GM20000 (cell line): Measurements from ENCODE around the gene ASB11.
A peak's percentile ranks its signal among the peaks of the same experiment; 100 is the strongest.

Experiments used
- DNase-seq: peaks from one replicate; pipeline ENCODE4 v3.0.0; 2012; ENCODE audit warnings: low spot score
- TF ChIP-seq, protein P1 (sequence below): IDR thresholded peaks from 2 replicates; pipeline ENCODE4 v1.5.1; 2012; ENCODE audit warnings: mild to moderate bottlenecking, control low read depth; ENCODE audit errors: extremely low read depth, missing control alignments

ASB11 gene

DNA sequence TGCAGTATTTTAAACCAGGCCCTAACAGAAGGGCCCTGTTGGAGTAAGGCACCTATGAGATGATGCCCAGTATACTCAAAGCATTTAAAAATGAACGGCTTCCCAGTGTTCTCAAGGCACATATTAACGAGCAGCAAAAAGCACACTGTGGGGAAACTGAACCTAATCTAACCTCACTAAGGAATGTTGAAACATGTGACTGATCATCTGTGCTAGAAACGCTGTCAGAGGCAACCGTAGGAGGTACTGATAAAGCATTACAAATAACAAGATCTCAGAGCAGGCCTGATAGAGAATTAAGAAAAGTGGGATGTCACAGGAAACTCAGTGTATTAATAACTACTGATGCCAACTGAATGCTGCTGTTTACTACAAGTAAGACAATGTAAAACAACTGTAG lies 69.5 kb downstream of the ASB11 start:
- no peak for DNase-seq
- TF ChIP-seq, protein P1, sequence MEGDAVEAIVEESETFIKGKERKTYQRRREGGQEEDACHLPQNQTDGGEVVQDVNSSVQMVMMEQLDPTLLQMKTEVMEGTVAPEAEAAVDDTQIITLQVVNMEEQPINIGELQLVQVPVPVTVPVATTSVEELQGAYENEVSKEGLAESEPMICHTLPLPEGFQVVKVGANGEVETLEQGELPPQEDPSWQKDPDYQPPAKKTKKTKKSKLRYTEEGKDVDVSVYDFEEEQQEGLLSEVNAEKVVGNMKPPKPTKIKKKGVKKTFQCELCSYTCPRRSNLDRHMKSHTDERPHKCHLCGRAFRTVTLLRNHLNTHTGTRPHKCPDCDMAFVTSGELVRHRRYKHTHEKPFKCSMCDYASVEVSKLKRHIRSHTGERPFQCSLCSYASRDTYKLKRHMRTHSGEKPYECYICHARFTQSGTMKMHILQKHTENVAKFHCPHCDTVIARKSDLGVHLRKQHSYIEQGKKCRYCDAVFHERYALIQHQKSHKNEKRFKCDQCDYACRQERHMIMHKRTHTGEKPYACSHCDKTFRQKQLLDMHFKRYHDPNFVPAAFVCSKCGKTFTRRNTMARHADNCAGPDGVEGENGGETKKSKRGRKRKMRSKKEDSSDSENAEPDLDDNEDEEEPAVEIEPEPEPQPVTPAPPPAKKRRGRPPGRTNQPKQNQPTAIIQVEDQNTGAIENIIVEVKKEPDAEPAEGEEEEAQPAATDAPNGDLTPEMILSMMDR: no peak

GRCh38 chrX:15244421-15244820 lies 71.0 kb downstream of the ASB11 start:
- no peak for DNase-seq

DNA sequence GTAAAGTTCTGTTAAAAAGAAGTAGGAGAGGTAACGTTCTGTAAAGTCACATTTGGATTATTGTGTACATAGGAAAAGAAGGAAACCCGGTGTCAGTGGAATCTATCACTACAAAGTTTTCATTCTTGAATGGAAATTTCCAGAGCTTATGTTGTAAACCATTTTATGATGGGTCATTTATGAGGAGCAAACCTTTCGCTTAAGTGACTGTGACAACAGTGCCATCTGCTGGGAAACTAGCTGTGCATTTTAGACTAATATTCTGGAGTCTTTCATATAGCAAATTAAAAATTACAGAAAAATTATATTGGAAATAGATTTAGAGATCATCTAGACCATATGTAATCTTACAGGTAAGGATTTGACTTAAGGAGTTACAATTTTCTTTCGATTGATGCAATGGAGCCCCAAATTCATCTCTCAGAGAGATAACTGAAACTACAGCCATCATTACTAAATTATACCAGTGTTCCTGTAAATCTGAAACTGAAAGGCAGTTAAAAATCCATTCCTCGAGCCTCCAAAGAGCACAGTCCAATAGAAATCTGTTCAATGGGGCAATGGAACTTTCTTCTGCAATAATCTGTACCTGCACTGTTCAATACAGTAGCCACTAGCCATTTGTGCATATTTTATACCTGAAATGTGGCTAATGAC lies 72.4 kb downstream of the ASB11 start:
- DNase-seq: peak; percentile 52
- TF ChIP-seq, protein P1: no peak

More at GRCh38 chrX:15244421-15244820, 71.0 kb downstream of the ASB11 start:
- TF ChIP-seq, protein P1: no peak

DNA sequence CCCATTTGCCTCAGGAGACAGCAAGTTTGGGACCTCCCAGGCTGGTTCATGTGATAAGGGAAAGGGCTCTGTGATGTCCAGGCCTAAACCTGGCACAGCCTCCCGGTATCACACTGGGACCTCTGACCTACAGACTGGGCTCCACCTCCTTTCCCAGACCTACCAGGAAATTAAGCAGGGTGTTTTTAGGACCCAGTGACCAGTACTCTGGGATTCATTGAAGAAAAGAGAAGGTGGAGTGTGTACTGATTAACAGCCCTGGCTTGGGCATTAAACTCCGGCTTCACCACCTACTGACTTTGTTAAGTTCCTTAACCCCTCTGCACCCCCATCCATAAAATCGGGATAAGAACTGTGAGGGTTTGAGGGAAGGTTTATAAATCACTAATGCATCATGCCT lies 74.1 kb downstream of the ASB11 start:
- TF ChIP-seq, protein P1: no peak
- no peak for DNase-seq

- DNase-seq: no peak
- TF ChIP-seq, protein P1: no peak
Observed at GRCh38 chrX:15240414-15240813, 75.0 kb downstream of the ASB11 start.

GRCh38 chrX:15236146-15236545 lies 79.3 kb downstream of the ASB11 start:
- DNase-seq: no peak

DNA sequence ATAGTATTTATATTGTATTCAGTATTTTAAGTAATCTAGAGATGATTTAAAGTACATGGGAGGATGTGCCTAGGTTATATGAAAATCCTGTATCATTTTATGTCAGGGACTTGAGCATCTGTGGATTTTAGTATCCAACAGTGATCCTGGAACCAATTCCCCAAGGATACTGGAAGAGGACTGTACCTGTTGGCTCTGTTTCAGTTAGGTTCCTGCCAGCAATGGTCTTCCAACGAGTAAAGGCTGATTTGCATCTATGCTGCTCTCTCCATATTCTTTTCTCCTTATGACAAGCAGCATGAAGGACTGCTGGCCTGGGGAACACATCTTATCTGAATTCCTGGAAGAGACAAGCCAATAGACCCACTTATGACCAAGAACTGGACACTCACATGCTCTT lies 80.4 kb downstream of the ASB11 start:
- TF ChIP-seq, protein P1: no peak
- no peak for DNase-seq

More at GRCh38 chrX:15236146-15236545, 79.3 kb downstream of the ASB11 start:
- TF ChIP-seq, protein P1: no peak
